BLaER1 treated with 17β-estradiol and CSF1 and Interleukin-3, amounts not matched to agents 10 nM and 100 nM (cell line): ENCODE data around the gene C13orf46.

Source experiments
- H3K27ac ChIP-seq, 11 experiments: shearing (Covaris generic); formaldehyde crosslinking; 2 replicates each; pipeline ENCODE4 v1.8.1; 2022
- H3K27me3 ChIP-seq, 11 experiments: shearing (Covaris generic); formaldehyde crosslinking; 2 replicates each; pipeline ENCODE4 v1.8.1; 2022
- H3K36me3 ChIP-seq, 11 experiments: shearing (Covaris generic); formaldehyde crosslinking; 2 replicates each; pipeline ENCODE4 v1.8.1; 2022
- H3K4me1 ChIP-seq, 10 experiments: shearing (Covaris generic); formaldehyde crosslinking; 2 replicates each; pipeline ENCODE4 v1.8.1; 2022
- H3K4me2 ChIP-seq, 11 experiments: shearing (Covaris generic); formaldehyde crosslinking; 2 replicates each; pipeline ENCODE4 v1.8.1; 2022
- H3K4me3 ChIP-seq, 10 experiments: shearing (Covaris generic); formaldehyde crosslinking; 2 replicates each; pipeline ENCODE4 v1.8.1; 2022
- H3K9ac ChIP-seq, 11 experiments: shearing (Covaris generic); formaldehyde crosslinking; 2 replicates each; pipeline ENCODE4 v1.8.1; 2022
- H3K9me3 ChIP-seq, 11 experiments: shearing (Covaris generic); formaldehyde crosslinking; replicated peaks in 1 of 11; 2 replicates each; pipeline ENCODE4 v1.8.1; 2022
- H4K20me1 ChIP-seq, 11 experiments: shearing (Covaris generic); formaldehyde crosslinking; 2 replicates each; pipeline ENCODE4 v1.8.1; 2022
- Cebpa-rat ChIP-seq, 11 experiments: shearing (Covaris generic); IDR thresholded peaks; 2 replicates each; pipeline ENCODE4 v1.8.1; 2022

The C13orf46 gene

DNA sequence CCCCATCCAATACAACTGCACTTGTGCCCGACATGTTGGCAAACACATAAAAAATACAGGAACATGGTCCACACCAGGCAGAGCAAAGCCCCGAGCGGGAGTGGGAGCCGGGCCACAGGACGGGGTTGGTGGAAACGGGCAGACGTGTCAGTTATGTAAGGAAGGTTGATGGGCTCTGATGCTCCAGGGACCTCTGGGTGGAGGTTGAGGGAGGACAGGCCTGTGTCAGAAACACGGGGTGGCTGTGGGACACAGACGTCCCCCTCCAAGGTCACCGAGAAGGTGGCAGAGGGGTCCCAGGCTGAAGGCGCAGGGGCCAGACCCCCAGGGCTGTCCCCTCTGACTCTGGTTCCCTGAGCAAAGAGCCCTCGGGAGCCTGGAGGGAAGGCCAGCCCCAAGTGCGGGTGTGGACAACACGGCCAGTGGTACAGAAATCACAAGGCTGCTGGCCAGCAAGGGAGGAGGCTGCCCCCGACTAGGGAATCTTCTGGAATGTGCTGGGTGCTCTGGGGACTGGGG is 31.4 kb upstream of the C13orf46 start:
- H3K4me2 ChIP-seq: no peak overlapping the region
- H3K27me3 ChIP-seq: no peaks in the 10 kb centered on the region
- H3K9me3 ChIP-seq: no peaks in the 10 kb centered on the region
- H3K4me3 ChIP-seq: no peak overlapping the region
- H3K4me1 ChIP-seq: no peaks in the 10 kb centered on the region
- peaks cover 0 to 38% (median 11%) of the 10 kb centered on the region in 11 experiments; a peak in 10 of 22 replicates for H4K20me1 ChIP-seq
- no peak for TF ChIP-seq Cebpa-rat (IDR thresholded peaks at IDR 0.05)
- H3K36me3 ChIP-seq: peaks cover 36 to 71% (median 58%) of the 10 kb centered on the region in 11 experiments
- no peak overlapping the region for H3K27ac ChIP-seq
- H3K9ac ChIP-seq: no peak overlapping the region

DNA sequence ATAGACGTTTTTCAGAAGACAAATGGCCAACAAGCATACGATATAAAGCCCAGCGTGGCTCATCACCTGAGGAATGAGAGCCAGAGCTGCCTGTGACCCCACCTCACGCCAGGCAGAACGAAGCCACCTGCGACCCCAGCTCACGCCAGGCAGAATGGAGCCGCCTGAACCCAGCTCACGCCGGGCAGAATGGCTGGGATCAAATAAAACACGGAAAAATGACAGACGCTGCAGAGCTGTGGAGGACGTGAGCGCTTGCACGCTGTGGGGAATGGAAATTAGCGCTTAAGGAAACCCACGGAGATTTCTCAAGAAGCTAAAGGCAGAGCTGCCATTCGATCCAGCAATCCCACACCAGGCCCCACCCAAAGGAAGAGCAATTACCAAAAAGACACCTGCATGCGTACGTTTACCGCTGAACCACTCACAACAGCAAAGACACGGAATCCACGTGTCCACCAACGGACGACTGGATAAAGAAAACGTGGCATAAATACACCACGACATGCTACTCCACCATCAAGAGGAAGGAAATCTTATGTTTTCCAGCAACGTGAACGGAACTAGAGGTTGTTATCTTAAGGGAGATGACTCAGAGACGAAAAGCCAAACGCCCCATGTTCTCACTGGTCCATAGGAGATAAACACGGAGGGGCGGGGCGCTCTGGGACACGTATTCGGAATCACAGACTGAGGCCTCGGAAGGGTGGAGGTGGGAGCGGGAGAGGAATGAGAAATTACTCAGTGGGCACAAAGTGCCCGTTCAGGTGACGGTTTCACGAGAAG is 30.7 kb upstream of the C13orf46 start:
- Histone ChIP-seq H3K4me3 (no peak overlapping the region), H3K9me3 (no peaks in the 10 kb centered on the region), H3K27me3 (no peaks in the 10 kb centered on the region), H3K36me3 (peaks cover 32 to 68% (median 54%) of the 10 kb centered on the region in 11 experiments), H4K20me1 (peaks cover 0 to 32% (median 11%) of the 10 kb centered on the region in 11 experiments; a peak in 10 of 22 replicates), H3K9ac (no peak overlapping the region), H3K27ac (no peak overlapping the region), H3K4me1 (no peaks in the 10 kb centered on the region), H3K4me2 (no peak overlapping the region)
- TF ChIP-seq Cebpa-rat (IDR thresholded peaks at IDR 0.05): no peak

DNA sequence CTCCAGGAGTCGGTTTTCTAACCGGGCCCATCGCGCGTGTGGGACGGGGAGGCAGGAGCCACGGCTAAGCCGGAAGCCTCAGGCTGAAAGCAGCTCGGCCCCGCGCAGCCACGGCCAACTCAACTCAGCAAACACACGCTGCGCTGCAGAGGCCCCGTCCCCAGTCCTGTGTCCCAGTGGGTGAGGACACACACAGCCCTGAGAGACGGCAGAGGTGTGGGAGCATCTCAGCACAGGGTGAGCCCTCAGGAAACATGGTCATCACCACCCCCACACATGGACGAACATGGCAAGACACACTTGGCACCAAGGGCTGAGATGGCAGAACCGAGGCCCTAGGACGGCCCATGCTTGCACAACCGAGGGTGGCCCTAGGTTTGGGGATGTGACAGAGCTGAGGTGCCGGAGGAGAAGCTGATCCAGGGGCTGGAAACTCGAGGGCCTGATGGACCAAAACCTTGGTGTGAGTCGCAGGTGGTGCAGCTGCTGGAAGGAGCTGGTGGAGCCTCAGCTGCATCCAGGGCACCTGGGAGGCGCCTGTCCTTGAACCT is 29.0 kb upstream of the C13orf46 start:
- Histone ChIP-seq H3K9me3 (no peaks in the 10 kb centered on the region), H3K27ac (no peak overlapping the region), H3K27me3 (no peaks in the 10 kb centered on the region), H3K9ac (no peak overlapping the region), H3K4me3 (no peak overlapping the region), H3K36me3 (peaks cover 32 to 76% (median 61%) of the 10 kb centered on the region in 11 experiments; a peak in 21 of 22 replicates), H3K4me1 (no peaks in the 10 kb centered on the region), H3K4me2 (no peak overlapping the region), H4K20me1 (peaks cover 0 to 42% (median 11%) of the 10 kb centered on the region in 11 experiments; a peak in 10 of 22 replicates)
- no peak for TF ChIP-seq Cebpa-rat (IDR thresholded peaks at IDR 0.05)

DNA sequence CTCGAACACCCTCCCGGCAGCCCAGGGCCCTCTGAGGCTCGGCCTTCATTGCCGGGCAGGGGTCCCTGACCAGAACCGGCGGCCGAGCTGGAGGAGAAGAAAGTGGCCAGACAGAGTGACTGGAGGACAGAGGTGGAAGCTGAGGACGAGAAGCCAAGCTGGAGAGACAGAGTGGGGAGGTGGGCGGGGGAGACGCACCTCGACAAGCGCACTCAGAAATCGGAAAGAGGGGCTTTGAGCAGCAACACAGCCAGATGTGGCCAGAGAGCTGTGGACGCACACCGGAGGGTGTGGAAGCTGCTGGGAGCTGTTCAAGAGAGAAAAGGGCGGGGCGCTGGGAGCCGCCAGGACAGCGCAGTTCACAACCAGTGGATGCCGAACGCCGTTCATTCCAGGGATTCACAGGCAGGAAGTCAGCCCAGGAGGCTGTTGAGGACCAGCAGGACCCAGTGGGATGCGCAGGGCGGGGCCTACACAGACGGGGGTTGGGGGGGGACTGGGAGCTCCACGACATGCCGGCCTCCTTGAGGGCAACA is 28.2 kb upstream of the C13orf46 start:
- no peak overlapping the region for H3K4me3 ChIP-seq
- TF ChIP-seq Cebpa-rat (IDR thresholded peaks at IDR 0.05): no peak
- no peaks in the 10 kb centered on the region for H3K27me3 ChIP-seq
- no peak overlapping the region for H3K4me2 ChIP-seq
- peaks cover 39 to 78% (median 65%) of the 10 kb centered on the region in 11 experiments for H3K36me3 ChIP-seq
- H3K27ac ChIP-seq: peak overlapping the region in 2 of 11 experiments; percentile 25 to 28; a peak in 2 of 22 replicates
- H3K4me1 ChIP-seq: no peaks in the 10 kb centered on the region
- peaks cover 0 to 50% (median 11%) of the 10 kb centered on the region in 11 experiments; a peak in 10 of 22 replicates for H4K20me1 ChIP-seq
- no peaks in the 10 kb centered on the region for H3K9me3 ChIP-seq
- H3K9ac ChIP-seq: no peak overlapping the region

DNA sequence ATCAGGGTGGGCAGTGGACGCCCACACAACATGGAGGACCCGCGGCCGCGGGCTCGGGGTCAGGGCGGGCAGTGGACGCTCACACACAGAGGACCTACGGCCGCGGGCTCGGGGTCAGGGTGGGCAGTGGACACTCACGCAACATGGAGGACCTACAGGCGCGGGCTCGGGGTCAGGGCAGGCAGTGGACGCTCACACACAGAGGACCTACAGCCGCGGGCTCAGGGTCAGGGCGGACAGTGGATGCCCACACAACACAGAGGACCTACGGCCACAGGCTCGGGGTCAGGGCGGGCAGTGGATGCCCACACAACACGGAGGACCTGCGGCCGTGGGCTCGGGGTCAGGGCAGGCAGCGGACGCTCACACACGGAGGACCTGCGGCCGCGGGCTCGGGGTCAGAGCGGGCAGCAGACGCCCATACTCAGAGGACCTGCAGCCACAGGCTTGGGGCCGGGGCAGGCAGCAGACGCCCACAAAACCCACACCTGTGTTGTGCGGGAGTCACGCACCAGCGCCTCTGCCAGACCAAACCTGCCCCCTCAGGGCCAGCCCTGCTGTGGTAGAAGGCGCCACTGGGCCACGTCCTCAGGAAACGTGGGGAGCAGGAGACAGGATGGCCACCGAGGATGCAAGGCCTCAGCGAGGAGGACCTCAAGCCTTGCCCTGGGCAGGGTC is 27.6 kb upstream of the C13orf46 start:
- Histone ChIP-seq H3K27me3 (no peaks in the 10 kb centered on the region), H3K4me1 (no peaks in the 10 kb centered on the region), H4K20me1 (peaks cover 0 to 56% (median 11%) of the 10 kb centered on the region in 11 experiments; a peak in 10 of 22 replicates), H3K9ac (no peak overlapping the region), H3K4me2 (no peak overlapping the region), H3K4me3 (no peak overlapping the region), H3K27ac (peak overlapping the region in 2 of 11 experiments; percentile 25 to 28; a peak in 2 of 22 replicates), H3K36me3 (peaks cover 45 to 84% (median 71%) of the 10 kb centered on the region in 11 experiments), H3K9me3 (no peaks in the 10 kb centered on the region)
- TF ChIP-seq Cebpa-rat (IDR thresholded peaks at IDR 0.05): no peak

DNA sequence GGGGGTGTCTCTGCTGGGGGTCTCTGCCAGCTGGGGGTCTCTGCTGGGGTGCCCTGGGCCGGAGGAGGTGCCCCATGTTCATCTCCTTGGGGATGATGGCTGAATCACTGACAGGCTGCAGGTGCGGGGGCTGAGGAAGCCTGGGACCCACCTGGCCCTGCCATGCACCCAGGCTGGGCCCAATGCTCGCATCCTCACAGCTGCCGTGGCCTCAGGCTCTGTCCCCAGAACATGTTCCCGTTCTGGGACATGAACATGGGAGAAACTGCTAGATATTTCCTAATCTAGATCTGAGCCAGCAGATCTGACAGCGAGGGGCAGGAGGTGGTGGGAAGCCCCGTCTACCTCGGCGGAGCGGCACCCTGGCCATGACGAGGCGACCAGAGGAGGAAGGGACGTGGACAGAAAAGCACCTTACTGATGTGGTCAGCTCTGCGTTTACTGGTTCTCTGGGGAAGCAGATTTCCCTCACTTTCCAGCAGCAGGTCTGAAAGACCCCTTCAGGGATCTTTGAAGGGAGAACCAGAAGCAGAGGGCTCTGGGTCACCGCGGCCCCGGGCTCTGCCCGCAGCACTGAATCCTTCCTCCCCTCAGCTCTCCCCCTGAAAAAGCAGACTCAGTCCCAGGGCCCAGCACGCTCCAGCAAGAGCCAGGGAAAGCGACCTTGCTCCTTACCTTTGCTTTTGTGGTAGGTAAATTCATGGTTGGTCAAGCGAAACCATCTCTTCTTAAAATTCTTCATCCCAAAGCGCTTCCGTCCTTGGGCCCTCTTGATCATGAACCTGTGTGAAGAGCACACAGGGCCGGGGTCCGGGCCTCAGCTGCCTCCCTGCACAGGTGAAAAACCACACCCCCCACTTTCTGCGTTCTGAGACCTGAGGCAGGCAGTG is 26.5 kb upstream of the C13orf46 start:
- peaks cover 0 to 60% (median 10%) of the 10 kb centered on the region in 11 experiments; a peak in 10 of 22 replicates for H4K20me1 ChIP-seq
- no peak overlapping the region for H3K4me2 ChIP-seq
- no peaks in the 10 kb centered on the region for H3K27me3 ChIP-seq
- no peak overlapping the region for H3K27ac ChIP-seq
- H3K36me3 ChIP-seq: peaks cover 50 to 88% (median 75%) of the 10 kb centered on the region in 11 experiments
- H3K9me3 ChIP-seq: no peaks in the 10 kb centered on the region
- no peak overlapping the region for H3K4me3 ChIP-seq
- H3K9ac ChIP-seq: no peak overlapping the region
- TF ChIP-seq Cebpa-rat (IDR thresholded peaks at IDR 0.05): no peak
- no peaks in the 10 kb centered on the region for H3K4me1 ChIP-seq

DNA sequence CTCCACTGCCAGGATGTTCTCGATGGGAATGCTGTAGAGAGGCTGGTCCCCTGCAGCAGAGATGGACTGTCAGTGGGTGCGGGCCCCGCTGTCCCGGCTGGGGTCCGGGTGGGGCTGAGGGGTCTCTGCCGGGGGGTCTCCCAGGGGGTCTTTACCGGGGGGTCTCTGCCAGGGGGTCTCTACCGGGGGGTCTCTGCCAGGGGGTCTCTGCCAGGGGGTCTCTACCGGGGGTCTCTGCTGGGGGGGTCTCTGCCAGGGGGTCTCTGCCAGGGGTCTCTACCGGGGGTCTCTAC is 25.7 kb upstream of the C13orf46 start:
- Histone ChIP-seq H3K4me3 (no peak overlapping the region), H3K9me3 (no peaks in the 10 kb centered on the region), H3K27me3 (no peaks in the 10 kb centered on the region), H3K4me2 (no peak overlapping the region), H3K9ac (no peak overlapping the region), H3K36me3 (peaks cover 51 to 88% (median 74%) of the 10 kb centered on the region in 11 experiments), H3K27ac (no peak overlapping the region), H4K20me1 (peaks cover 0 to 60% (median 10%) of the 10 kb centered on the region in 11 experiments; a peak in 10 of 22 replicates), H3K4me1 (peaks cover 0 to 2% (median 0%) of the 10 kb centered on the region in 10 experiments; a peak in 1 of 20 replicates)
- TF ChIP-seq Cebpa-rat (IDR thresholded peaks at IDR 0.05): no peak
